GM19468 (cell line): Measurements from ENCODE around the gene ADD1.

Experiments
- ATAC-seq: cut with Tn5 transposase; IDR thresholded peaks from one replicate; pipeline ENCODE4 v1.9.1; 2021; ENCODE audit warnings: mild to moderate bottlenecking, moderate library complexity, moderate number of reproducible peaks; ENCODE audit not compliant: unreplicated experiment; ENCODE audit errors: extremely low read depth

ADD1 gene, protein sequence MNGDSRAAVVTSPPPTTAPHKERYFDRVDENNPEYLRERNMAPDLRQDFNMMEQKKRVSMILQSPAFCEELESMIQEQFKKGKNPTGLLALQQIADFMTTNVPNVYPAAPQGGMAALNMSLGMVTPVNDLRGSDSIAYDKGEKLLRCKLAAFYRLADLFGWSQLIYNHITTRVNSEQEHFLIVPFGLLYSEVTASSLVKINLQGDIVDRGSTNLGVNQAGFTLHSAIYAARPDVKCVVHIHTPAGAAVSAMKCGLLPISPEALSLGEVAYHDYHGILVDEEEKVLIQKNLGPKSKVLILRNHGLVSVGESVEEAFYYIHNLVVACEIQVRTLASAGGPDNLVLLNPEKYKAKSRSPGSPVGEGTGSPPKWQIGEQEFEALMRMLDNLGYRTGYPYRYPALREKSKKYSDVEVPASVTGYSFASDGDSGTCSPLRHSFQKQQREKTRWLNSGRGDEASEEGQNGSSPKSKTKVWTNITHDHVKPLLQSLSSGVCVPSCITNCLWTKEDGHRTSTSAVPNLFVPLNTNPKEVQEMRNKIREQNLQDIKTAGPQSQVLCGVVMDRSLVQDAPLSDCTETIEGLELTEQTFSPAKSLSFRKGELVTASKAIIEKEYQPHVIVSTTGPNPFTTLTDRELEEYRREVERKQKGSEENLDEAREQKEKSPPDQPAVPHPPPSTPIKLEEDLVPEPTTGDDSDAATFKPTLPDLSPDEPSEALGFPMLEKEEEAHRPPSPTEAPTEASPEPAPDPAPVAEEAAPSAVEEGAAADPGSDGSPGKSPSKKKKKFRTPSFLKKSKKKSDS

DNA sequence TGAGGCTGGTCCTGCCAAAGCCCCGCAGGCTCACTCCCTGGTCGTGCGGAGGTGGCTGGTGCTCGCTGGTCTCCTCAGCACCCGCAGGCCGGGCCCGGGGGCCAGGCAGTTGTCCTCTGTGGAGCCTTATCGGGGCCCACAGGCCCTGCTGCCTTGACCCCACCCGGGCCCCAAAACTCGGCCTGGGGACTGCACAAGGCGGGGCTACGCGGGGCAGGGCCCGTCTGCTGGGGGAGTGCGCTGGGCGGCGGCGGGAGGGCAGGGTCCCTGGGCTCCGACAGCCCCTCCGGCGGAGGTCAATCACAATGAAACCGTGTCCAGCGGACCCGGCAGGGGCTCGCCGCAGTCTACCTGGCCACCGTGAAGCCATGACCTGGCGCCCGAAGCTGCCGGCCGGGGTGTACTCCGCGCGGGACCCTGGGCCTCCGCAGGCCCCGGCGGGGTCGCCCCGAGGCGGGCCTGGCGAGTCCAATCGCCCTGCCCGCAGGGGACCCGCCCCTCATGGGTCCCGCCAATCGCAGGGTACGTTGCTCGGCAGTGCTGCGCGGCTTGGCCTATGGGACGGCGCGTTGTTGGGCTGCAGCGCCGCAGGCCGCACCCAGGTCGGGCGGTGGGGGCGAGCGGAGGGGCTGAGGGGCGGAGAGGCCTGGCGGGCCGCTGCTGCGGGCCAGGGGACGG, at the start of gene ADD1:
Gene ADD1 (plus strand): TSS at position 582 of the 678 bp plus-strand sequence. CDS start 32,072 bp downstream, outside the sequence.
- peak; percentile 65 for ATAC-seq

GRCh38 chr4:2794486-2795299, 49.0 kb upstream of the ADD1 start:
- ATAC-seq = no peak

DNA sequence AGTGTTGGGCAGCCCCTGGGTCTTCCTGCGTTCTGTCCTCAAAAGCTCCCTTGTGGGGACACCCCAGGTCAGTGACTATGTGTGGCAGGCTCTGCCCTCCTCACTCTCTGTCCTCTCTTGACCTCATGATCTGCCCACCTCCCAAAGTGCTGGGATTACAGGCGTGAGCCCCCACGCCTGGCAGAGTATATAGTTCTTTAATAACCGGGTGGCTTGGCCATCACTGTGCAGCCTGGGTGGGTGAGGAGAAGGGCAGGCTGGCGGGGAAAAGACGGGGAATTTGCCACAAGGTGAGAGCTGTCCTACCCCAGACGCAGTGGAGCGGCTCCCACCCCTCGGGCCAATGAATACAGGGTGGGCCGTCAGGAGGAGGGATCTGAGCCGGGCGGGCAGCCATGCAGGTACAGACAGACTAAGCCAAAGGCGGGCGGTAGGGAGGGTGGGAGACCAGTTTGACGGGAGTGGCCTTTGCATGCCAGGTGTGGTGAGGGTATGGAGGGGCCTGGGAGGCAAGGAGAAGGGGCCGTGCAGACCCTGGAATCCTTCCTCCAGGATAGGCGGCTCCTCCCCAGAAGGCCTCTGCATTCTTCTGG, 48.2 kb upstream of the ADD1 start:
- no peak for ATAC-seq

GRCh38 chr4:2795893-2796848, 47.5 kb upstream of the ADD1 start:
- no peak for ATAC-seq

DNA sequence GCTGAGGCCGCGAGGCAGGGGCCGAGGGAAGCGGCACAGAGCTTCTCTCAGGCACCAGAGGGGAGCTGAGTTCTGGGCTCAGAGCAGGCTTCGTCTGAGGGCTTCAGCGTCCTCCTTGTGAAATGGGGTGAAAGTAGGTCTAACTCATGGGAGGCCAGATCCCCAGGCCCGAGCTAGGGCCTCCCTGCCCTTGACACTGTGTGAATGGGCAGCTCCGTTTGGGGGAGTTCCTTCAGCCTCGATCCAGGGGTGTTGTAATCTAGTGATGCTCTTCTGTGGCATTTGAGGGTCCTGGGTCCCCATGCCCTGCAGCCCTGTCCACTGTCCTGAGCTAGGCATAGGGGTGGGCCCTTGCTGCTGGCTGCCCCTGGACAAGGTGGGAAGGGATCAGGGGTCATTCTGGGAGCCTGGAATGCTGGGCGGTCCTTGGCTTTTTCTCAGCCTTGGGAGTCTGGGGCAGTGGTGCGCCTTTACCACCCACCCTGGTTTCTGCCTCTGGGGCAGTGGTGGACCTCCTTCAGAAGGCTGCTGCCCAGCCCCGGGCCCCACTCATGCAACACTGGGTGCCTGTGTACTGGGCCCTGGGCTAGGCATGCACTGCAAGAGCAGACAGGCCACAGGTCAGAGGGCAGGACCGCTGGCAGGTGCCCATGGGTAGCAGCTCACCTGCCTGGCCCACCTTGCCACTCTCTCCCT, 46.6 kb upstream of the ADD1 start:
- no peak for ATAC-seq

DNA sequence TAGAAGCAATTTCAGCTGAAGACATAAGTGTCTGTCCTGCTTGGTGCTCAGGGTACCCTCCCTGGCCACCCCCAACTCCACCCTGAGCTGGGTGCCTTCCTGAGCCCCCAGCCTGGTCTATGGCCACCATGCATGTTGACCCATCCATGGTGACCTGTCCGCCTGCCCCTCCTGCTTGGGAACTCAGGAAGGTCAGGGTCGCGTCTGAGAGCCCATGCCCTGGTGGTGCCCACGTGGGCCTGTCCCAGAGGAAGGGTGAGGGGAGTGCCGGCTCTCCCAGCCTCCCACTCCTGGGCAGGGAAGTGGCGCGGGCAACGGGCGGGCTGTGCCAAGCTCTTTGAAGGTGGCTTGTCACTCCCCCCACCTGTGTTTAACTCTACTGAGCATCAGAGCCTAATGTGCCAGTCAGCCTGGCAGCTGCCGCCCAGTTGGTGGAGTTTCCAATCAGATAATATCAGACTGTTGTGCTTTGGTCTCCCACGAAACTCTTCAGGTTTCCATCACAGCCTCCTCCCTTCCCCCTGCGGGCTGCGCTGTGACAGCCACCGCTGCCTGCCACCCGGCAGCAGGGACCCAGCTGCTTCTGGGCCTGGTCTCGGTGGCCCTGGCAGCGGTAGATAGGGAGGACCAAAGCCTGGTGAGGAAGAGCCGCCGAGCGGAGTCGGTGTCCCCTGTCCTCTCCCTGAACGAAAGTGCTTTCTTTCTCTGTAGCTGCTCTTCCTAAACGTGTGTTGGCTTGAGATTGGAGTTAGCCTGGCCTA, 45.9 kb upstream of the ADD1 start:
- no peak for ATAC-seq

DNA sequence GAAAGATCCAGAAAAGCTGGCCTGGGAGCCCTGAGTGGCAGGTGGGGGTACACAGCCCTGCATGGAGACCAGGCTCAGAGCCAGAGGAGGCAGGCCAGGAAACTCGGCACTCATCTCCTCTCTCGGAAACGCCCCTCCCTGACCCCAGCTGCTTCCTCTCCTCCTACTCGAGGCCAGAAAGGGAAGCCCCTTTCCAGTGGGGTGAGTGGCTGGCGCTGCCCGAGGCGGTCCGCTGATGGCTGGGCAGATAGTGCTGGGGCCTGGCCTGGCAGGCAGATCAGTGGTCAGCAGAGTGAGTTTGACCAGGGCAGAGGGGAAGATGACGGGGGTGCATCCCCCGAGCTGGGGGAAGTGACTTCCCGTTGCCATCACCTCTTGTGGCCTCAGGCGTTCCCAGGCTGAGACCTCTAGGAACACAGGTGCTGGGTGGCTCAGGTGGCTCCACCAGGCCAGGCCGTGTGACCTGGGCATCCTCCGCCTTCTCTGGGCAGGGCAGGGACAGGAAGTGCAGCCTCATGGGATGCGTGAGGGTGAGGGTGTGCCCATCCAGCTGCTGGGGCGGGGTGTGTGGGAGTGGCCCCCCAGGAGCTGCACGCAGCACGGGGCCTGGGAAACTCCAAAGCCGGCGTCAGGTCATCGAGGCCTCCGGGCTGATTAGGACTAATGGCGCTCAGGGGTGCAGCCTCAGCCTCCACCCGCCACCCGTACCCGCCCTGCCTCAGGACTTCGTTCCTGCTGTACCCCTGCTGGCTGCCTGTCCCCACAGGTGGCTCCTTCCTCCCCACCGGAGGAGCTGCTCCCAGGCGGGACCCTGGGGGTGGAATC, 45.0 kb upstream of the ADD1 start:
- no peak for ATAC-seq

GRCh38 chr4:2799224-2799911, 44.3 kb upstream of the ADD1 start:
- no peak for ATAC-seq

- no peak for ATAC-seq
Measured at GRCh38 chr4:2799971-2800690, 43.5 kb upstream of the ADD1 start.

GRCh38 chr4:2800691-2801596, 42.7 kb upstream of the ADD1 start:
- ATAC-seq = no peak

DNA sequence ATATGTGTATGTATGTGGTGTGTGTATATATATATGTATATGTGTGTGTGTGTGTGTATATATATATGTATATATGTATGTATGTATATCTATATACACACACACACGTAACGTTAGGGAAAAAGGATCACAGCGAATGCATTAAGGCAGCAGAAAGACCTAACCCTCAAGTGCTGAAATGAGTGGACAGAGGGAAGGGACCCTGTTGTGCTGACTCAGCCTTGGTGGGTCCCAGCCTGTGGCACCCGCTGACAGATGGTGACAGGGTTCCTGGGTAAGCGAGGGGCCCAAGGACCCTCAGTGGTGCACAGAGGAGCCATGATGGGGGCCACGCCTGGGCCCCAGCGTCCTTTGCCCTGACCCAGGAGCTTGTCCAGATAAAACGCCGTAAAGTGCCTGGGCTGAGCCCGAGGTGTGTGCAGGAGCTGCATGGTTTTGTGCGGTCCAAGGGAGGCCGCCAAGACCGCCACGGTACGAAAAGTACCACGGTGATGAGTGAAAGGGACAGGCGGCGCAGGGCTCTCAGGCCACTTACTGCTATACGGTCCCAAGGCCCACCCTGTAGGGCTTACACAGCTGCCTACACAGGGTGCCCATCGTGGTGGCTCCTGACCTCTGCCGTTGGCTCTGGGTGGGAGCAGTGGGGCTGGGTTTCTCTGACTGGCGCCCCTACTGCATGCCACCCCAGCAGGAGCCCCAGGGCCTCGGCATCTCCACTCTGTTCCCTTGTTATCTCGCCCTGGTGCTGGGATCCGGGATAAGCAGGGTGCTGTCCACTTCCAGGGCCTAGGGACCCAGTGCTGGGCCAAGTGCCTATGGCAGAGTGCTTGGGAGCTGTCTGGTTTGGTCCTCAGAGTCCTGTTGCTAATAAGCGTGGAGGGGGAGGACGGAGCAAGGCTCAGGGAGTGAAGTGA, 40.8 kb upstream of the ADD1 start:
- ATAC-seq = no peak

- no peak for ATAC-seq
Measured at GRCh38 chr4:2803624-2804448, 39.8 kb upstream of the ADD1 start.
